Globus pallidus (tissue), 1 donor: ENCODE data around the gene MCUB.

Source experiments
- DNase-seq: peaks from one replicate; pipeline ENCODE4 v3.0.0-alpha.2; 2015; ENCODE audit warnings: low spot score

The MCUB gene

DNA sequence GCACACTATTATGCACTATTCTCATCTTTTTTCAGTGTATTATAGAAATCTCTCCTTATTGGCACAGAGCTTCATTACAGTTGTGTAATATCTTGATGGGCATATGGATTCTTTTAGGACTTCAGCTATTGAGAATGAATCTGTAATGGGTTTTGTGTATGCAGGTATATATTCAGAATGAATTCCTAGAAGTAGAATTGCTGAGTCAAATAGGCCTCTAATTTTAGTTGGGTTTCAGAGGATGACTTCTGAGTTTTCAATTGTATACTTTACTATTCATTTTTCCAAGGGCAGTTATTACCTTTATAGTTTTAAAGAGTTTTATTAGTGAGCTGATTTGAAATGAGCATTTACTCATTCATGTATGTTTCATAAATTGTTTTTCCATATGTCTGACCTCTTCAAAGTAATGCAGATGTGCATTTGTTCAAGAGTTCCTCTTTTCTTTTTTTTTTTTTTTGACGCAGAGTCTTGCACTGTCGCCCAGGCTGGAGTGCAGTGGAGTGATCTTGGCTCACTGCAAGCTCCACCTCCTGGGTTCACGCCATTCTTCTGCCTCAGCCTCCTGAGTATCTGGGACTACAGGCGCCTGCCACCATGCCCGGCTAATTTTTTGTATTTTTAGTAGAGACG is 123.7 kb downstream of the MCUB start:
- DNase-seq, result no peak

DNA sequence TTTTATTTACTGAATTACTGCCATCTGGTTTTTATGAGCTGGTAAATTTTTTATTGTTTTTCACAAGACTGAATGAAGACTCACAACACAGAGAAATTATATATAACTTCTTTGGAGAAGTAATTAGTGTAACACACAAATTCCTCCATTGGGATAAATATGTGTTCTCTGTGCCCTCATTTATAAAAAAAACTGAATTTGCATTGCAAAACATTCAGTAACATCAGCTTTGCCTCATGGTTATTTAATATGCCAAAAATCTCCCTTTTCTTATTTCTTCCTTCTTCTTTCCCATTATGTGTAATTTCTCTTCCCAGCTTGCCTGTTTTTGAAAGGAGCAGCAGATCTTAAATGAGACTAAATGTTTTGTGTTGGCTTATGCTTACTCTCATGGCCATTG is 124.7 kb downstream of the MCUB start:
- no peak for DNase-seq

- no peak for DNase-seq
These were observed 130.8 kb downstream of the MCUB start for GRCh38 chr4:109690690-109691410.

GRCh38 chr4:109691411-109691920 is 131.4 kb downstream of the MCUB start:
- no peak for DNase-seq

- DNase-seq, result no peak
These were observed 138.6 kb downstream of the MCUB start for GRCh38 chr4:109698656-109699055.

DNA sequence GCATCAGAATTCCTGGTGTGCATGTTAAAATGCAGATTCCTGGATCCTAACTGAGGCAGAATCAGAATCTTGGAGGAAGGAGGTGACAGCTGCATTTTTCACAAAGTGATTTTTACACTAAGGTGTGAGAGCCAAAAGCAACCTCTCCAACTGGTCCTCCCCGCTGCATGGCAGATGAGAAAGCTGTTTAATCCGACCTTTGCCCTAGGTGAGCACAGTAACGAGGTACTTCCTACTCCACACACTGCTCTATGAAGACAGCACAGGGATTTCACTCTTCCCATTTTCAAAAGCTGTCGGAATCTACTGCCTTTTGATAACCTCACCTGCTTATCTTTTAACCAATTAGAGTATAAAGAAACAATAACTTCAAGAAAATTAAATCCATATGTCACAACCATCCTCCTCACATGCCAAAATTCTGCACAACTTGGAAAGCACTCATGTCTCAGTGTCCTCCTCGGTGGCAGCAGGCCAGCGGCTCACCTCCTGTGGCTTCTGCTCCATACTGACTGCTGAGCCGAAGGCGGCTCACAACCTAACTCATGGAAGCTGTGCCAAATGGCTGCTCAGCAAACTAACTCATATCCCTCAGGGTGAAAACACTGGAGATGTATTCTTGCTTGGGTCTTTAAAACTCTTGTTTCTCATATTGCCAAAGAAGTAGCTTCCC is 139.6 kb downstream of the MCUB start:
- DNase-seq, result no peak

DNA sequence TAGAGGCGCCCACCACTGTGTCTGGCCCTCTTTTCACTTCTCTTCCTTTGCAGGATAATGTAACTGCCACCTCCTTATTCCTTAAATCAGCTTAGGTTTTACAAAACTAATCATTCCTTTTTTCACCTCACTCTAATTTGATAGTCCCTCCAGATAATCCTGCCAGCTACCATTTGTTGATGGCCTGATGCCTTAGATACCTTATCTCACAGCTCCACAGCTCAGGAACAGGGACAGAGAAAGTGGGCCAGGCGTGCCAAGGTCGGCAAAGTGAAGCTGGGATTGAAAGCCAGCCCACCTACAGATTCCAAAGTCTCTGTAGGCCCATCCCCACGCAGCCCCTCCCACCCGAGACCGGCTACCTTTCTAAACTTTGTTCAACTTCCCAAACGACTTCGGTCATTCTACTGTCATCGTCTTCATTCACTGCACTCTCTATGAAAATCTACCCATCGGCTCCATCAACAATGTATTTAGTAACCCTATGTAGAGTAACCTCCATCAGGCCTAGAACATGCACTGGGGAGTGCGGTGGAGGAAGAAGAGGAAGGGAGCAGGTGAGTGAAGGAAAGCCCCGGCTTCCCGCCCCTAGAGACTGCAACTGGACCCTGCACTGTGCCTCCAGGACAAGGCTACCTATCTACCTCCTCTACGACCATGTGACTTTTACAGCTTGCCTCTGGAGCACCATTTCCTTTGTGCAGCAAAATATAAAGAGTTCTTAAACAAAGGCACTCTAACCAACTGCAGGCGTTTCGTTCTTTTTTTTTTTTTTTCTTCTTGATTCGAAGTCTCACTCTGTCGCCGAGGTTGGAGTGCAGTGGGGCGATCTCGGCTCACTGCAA is 141.7 kb downstream of the MCUB start:
- no peak for DNase-seq

- DNase-seq, result peak; percentile 66
These were observed 143.1 kb downstream of the MCUB start, which contains the start of gene CASP6 for GRCh38 chr4:109702950-109703663. CASP6 (minus strand) TSS chr4:109703445; CDS start chr4:109703395, 50 bp downstream.

DNA sequence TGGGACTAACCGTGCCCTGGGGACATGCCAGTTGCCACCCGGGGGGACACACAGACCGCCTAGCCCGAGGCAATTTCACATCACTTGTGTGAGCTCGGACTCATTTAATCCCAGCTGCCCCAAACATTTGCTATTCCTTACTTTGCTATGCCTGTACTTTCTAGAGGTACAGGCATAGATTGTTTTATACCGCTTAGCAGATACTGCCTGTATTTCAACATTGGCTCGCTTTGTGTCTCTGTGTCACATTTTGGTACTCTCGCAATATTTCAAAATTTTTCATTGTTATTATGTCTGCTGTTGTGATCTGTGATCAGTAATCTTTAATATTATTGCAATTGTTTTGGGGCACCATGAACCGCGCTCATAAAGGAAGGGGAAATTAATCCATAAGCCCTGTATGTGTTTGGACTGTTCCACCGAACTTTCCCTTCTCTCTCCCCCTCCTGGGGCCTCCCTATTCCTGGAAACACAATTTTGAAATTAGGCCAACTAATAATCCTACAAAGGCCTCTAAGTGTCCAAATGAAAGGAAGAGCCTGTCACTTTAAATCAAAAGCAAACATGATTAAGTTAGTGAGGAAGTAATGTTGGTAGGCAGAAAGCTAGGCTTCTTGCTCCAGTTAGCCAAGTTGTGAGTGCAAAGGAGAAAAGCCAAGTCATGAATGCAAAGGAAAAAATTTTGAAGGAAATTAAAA is 143.8 kb downstream of the MCUB start:
- DNase-seq, result peak; percentile 10

- DNase-seq, result no peak
These were observed 148.4 kb downstream of the MCUB start for GRCh38 chr4:109708435-109708834.

- no peak for DNase-seq
These were observed 148.9 kb downstream of the MCUB start for GRCh38 chr4:109708990-109709389.

DNA sequence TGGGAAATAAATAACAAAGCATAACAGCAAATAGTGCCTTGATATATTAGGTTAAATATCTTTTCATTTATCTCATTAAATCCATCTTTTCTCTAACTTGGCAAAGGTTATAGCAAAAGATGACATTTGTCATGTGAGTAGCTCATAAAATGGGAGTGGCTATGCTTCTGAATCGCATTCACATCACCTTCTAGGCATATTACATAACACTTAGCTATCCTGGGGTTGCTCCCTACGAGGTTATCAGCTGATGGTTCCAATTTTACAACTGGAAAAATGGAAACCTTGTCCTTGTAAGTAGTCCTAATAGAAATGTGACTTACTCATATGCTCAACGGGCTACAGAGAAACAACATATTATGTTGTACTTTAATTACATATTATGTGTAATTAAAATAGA is 153.5 kb downstream of the MCUB start:
- no peak for DNase-seq

DNA sequence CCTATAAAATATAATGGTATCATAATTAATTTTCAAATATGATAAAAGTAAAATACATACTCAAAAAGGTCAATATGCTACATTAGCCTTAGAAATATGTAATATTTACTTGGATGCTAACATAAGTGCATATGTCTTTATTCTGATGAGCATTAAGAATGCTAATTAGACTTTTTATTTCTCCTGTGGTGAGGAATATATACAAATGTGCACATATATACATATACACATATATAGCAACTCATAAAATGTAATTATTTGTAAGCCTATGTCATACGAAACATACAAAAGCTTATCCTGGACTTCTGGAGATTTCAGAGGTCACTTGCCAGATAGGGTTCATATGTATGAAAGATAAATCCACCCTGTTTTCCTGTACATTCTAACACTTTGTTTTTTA is 158.7 kb downstream of the MCUB start:
- no peak for DNase-seq

- DNase-seq, result no peak
These were observed 159.6 kb downstream of the MCUB start for GRCh38 chr4:109719604-109720003.

DNA sequence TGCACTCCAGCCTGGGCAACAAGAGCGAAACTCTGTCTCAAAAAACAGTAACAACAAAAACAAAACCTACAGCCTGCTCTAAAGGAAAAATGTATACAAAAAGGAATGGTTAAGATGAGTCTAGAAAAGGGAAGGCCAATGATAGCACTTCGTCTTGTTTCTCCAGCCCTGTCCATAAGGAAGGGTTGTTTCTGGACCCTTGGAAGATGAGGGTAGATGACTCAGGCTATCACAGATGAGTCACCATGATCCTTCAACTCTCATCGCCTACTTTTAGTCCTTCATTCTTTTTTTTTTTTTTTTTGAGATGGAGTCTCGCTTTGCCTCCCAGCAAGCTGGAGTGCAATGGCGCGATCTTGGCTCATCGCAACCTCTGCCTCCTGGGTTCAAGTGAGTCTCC is 161.0 kb downstream of the MCUB start:
- DNase-seq, result no peak

DNA sequence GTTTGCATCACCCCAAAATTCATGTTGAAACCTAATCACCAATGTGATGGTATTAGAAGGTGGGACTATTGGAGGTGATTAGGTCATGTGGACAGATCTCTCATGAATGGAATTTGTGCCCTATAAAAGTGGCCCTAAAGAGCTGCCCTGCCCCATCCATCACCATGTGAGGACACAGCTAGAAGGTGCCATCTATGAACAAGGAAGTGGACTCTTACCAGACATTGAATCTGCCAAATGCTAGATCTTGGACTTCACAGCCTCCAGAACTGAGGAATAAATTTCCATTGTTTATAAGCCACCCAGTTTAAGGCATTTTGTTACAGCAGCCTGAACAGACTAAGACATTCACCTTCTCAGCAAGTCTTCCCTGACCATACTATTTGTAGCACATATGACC is 162.3 kb downstream of the MCUB start:
- no peak for DNase-seq

DNA sequence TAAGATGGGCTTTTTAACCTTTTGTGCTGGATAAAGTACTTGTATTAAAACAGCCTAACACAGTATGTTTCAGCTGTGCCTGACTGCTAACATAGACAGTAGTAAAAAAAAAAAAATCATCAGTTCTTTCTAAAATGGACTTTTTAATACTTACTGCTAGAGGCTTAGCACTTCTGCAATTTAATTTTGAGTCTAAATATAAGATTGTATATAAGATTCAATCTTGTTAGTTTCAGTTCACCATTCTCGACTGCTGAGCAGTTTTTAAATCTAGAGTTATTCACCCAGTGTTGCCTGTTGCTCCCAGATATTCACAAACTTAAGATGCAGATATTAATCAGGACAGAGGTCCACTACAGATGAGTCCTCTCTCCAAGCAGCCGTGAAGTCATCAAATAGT is 163.1 kb downstream of the MCUB start:
- DNase-seq, result no peak

GRCh38 chr4:109728385-109728784 is 168.3 kb downstream of the MCUB start:
- no peak for DNase-seq

DNA sequence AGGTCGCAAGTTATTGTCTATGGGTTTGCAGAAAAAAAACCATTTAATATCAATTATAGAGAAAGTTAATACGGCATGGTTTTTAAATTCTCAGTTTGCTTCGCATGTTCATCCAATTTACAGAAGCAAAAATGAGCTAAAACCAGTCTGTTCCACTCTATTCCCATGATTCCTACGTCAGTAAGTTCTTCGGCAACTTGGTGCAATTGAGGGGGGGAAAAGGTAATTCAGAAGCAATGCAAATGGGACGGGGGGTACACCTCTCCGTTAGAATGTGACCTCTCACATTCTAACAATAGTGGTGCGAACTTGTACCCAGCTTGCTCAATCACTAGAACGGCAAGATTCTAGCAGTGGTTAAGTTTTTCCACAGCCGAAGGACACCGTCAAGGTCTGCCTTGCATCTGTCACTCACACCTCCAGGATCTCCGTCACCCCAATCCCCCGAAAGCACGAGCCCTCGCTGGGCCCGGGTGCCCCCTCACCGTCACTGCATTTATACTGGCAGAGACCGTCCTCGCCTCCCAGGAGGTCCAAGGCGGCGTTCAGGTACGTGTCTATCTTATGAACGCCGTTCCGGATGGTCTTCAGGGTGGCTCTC is 169.2 kb downstream of the MCUB start:
- peak; percentile 8 for DNase-seq
